AG04449 (cell line): Measurements from ENCODE around the gene FCN2.

Source experiments
- CTCF ChIA-PET: fragments of 350-600 bp; formaldehyde crosslinking; extraction: SDS; loops from one replicate; lab custom pipeline; 2021; ENCODE audit warnings: antibody characterized with exemption; lab: Yijun Ruan, JAX
- POLR2A ChIA-PET: fragments of 400-600, 350-600 bp; formaldehyde crosslinking; extraction: SDS; loops from one replicate; lab custom pipeline; 2020; ENCODE audit warnings: antibody characterized with exemption, inconsistent platforms; lab: Yijun Ruan, JAX
- DNase-seq: peaks from one replicate; pipeline ENCODE4 v3.0.0-alpha.2; 2010; ENCODE audit warnings: low read depth, low spot score
- H3K4me3 ChIP-seq: 2 replicates; pipeline ENCODE4 v1.5.1; 2011; ENCODE audit warnings: low read depth, mild to moderate bottlenecking, control low read depth, low read length
- TF ChIP-seq, protein P1 (sequence below): IDR thresholded peaks from one replicate; pipeline ENCODE4 v1.5.1; 2011; ENCODE audit warnings: mild to moderate bottlenecking, moderate library complexity, low read length, control low read depth, inconsistent platforms; ENCODE audit not compliant: insufficient read depth; ENCODE audit errors: missing control alignments

The FCN2 gene

GRCh38 chr9:134919303-134919702 is 38.7 kb downstream of the FCN2 start:
- TF ChIP-seq, protein P1, sequence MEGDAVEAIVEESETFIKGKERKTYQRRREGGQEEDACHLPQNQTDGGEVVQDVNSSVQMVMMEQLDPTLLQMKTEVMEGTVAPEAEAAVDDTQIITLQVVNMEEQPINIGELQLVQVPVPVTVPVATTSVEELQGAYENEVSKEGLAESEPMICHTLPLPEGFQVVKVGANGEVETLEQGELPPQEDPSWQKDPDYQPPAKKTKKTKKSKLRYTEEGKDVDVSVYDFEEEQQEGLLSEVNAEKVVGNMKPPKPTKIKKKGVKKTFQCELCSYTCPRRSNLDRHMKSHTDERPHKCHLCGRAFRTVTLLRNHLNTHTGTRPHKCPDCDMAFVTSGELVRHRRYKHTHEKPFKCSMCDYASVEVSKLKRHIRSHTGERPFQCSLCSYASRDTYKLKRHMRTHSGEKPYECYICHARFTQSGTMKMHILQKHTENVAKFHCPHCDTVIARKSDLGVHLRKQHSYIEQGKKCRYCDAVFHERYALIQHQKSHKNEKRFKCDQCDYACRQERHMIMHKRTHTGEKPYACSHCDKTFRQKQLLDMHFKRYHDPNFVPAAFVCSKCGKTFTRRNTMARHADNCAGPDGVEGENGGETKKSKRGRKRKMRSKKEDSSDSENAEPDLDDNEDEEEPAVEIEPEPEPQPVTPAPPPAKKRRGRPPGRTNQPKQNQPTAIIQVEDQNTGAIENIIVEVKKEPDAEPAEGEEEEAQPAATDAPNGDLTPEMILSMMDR, result no peak
- POLR2A ChIA-PET, result no interaction called here
- no peak for DNase-seq
- no peak overlapping the region for H3K4me3 ChIP-seq
- CTCF ChIA-PET, result no interaction called here

DNA sequence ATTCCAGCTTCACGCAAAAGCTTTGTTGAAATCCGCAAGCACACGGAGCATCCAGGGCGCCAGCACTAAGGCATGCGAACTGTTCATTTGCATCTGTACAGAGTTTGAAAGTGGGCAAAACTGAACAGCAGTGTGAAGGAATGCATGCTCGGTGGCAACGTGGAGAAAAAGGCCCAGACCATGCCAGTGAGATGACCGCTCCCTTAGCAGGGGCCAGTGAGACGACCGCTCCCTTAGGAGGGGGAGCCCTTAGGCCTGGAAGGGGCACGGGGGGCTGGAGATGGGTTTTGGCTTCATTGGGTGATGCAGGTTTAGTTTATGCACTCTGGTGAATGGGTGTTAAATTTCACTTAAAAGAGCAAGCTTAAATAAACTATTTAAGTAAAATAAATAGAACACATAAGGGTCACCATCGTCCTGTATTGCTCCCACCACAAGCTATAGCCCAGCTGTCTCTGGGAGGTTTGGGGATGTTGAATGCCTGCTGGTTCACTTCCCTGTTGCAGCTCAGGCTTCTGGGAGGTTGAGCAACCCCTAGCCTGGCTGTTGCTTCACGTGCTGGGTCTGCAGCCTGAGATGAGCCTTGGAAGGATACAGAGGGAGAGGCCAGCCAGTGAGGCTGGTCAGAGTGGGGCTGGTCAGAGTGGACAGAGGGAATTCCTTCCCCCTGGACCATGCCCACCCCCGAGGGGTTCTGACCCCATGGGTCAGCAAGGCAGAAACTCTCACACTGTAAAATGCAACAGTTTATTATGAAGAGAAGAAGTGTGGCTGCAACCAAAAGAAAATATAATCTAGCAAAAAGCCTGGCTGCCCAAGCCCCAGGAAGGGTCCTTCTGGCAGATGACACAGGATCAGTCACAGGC is 41.7 kb downstream of the FCN2 start:
- DNase-seq, result no peak
- no peak overlapping the region for H3K4me3 ChIP-seq
- ChIA-PET POLR2A (no interaction called here), CTCF (no interaction called here)
- TF ChIP-seq, protein P1, result no peak

DNA sequence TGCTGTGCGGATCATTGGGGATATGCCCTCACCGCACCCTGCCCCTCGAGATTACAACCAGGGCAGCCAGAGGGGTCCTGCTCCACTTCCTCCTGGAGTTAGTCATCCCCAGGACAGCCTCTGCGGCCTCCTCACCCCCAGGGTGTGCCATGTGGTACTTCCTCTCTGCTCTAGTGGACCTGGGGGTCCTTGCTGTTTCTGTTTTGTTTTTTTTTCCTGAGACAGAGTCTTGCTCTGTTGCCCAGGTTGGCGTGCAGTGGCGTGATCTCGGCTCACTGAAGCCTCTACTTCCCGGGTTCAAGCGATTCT is 42.3 kb downstream of the FCN2 start:
- H3K4me3 ChIP-seq, result no peak overlapping the region
- TF ChIP-seq, protein P1, result no peak
- no peak for DNase-seq
- ChIA-PET CTCF (no interaction called here), POLR2A (no interaction called here)

- TF ChIP-seq, protein P1, result no peak
Measured at GRCh38 chr9:134923466-134923865, 42.9 kb downstream of the FCN2 start.

GRCh38 chr9:134925011-134925511 is 44.5 kb downstream of the FCN2 start:
- ChIA-PET CTCF (no interaction called here), POLR2A (no interaction called here)

More at GRCh38 chr9:134923466-134923865, 42.9 kb downstream of the FCN2 start:
- no peak for DNase-seq
- CTCF ChIA-PET, result no interaction called here
- H3K4me3 ChIP-seq, result no peak overlapping the region
- POLR2A ChIA-PET, result no interaction called here

More at GRCh38 chr9:134925011-134925511, 44.5 kb downstream of the FCN2 start:
- DNase-seq, result no peak
- TF ChIP-seq, protein P1, result no peak
- no peak overlapping the region for H3K4me3 ChIP-seq
